HG02588 (cell line): Measurements from ENCODE around the gene SRSF4.
"Not testable (repeated sequence)": the region's sequence is repeated elsewhere in the genome, so short reads cannot be mapped to it uniquely, and the experiment has no call there.

Source experiments
- ATAC-seq: cut with Tn5 transposase; IDR thresholded peaks from one replicate; pipeline ENCODE4 v1.9.1; 2021; ENCODE audit warnings: mild to moderate bottlenecking, moderate library complexity; ENCODE audit not compliant: unreplicated experiment

The SRSF4 gene

DNA sequence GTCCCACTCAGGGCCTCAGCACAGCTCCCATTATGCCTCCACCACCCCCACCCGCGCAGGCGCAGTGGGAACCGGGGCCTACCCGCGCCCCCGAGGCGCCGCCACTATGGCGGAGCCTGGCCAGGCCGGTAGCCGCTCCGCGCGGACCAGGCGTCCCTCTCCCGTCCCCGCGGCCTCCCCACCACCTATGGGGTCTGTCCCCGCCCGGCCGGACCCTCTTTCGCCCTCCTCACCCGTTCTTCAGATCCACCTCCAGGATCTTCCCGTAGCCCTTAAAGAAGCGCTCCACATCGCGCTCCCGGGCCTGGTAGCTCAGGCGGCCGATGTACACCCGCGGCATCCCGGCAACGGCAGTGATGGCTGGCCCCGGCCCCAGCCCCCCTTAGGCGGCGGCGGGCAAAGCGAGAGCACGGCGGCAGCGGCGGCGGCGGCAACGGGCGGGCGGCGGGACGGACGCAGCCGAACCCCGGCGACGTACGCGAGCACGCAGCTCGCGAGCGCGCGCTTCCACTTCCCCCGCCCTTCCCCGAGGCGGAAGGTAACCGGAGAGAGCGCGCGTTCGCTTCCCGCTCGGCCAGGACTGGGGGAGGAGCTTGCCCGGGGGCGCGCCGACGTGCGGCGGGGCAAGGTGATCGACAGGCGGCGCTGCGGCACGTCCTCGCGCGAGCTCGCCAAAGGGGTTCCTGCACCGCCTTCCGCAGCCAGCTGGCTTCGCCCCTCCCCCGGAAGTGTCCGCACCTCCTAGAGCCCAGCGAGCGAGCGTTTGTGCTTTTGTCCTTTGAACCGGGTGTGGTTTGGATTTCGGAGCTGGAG is at the start of gene SRSF4:
SRSF4 (minus strand) TSS at position 488 of the 813 bp plus-strand sequence; CDS start at position 340, 148 bp downstream.
- ATAC-seq, result peak; percentile 78

DNA sequence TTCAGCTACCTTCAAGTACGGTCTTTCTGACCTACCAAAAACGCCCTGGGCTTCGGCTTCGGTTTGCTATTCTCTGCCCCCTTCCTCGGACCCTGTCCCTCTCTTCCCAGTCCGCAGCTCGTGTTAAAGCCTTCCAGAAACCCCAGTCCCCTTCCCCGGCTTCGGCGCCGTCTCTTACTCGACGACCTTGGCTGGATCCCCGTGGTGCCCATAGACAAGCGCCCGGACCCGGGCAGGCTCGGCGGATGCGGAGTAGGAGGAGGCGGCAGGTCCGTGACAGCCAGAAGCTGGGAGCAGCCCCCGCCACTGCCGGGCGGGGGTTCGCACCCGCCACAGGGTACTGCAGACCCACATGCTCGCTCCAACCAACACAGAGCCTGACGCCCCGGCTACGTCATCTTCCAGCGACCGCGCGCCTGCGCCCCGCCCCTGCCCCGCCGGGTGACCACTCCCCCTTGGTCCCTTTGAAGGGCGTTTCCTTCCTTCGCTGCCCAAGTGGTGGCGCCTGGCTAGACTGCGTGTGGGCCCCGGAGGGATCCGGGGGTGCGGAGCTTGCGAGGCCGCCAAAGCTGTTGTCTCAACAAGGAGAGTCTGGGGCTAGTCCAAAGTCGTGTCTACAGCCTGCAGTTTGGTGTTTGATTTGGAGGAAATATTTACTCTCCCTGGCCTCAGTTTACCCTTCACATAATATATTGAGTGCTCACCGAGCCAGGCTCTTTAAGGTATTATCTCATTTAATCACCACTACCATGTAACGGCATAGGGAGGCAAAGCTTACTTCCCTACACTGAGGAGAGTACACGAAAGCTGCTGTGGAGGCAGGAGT is 49.1 kb upstream of the SRSF4 start, which contains the start of gene MECR:
MECR (minus strand) TSS at position 382 of the 826 bp plus-strand sequence; CDS start at position 354, 28 bp downstream.
- peak; percentile 86 for ATAC-seq

DNA sequence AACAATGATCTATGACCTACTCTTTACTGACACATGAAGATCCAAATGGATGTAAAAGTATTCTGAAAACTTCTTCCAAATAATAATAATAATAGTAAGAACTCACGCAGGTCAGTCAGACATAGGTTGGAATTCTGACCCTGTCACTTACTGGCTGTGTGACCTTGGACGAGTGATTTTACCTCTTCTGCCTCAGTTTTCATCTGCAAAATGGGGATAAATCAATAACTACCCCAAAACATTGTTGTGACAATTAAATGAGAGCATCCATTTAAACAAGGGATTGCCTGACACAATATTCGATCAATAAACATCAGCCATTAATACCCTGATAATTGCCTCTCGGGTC is 48.5 kb upstream of the SRSF4 start:
- no peak for ATAC-seq

DNA sequence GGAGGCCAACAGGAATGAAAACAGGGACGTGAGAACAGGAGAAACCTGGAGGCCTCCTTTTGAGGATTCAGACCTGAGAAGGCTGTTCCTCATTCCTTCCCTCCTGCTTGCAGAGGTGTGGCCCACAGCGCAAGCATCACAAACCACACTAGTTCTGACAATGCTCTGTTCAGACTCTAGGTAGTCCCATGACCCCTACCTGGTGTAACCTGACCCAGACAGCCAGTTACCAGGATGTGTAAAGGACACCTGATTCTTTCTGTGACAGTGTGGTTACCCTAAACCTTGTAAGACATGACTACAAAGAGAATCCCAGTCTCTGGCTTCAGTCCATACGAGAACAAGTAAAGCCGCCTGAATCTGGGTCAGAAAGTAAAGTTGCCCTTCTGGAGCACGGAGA is 45.8 kb upstream of the SRSF4 start:
- ATAC-seq, result no peak

DNA sequence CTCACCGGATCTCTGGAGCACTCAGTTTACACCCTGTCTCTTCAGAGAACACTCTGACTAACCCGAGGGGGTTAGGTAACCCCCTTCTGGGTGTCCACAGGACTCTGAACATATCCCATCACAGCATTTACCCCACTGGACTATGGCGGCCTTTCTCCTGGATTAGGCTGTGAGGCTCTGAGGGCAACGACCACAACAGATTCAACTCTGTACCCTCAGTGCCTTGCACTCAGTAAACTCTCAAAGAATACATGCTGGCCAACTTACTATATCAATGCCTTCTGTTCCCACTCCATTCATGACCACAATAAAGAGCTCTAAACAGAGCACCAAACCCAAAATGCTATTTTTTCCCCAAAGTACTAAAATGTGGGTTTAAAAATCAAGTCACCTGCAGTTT is 43.7 kb upstream of the SRSF4 start:
- ATAC-seq, result no peak

DNA sequence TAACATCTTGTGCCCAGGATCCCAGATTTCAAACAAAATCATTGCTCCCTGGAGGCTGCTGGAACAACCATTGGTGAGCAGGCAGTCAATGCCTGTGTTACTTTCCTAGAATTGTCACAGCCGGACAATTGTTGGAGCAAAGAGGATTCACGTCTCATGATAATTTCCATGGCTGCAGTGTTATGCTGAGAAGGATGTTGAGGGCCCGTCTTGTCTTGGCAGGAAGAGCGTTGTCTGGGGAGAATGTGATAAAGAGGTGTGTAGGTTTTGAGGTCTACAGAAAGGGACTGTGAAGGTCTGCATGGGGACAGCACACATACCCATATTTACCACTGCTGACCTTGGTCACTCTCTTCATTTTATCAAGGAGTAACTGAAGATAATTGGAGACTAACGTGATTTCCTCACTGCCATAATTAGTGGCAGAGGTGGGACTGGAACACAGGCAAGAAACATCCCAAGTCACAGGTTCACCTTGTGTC is 42.7 kb upstream of the SRSF4 start:
- ATAC-seq, result no peak

DNA sequence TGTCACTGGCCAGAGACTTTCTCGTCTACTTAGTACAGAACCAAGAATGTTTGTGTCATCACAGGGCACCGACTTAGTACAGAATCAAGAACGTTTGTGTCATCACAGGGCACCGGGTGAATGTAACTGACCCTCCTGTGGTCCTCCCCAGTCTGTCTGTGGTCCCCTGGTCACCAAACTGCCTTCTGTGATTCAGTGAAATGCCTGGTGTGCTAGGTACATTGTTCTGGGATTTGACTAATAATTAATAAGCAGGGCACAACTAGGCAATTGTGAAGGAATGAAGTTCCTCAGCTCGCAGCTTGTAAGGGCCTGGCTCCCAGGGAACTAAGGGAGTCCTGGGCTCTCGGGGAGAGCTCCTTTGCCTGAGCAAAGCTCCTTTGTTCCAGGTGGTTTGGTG is 41.8 kb upstream of the SRSF4 start:
- ATAC-seq, result no peak

DNA sequence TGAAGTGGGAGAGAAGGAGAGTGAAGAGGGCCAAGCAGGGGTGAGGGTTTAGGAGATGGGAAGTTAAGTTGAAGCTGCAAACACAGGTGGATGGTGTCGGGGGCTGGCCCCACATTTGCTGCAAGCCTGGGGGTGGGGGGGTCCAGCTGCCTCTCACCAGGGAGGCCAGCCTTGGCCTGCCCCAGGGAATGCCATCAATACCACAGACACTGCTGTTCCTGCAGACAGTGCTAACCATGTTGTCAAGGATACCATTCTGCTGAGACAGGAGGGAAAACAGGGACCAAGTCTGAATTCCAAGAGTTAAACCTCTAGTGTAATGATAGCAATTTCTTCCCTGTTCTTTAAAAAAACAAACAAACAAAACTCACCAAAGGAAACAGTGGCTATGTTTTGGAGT is 41.0 kb upstream of the SRSF4 start:
- no peak for ATAC-seq

DNA sequence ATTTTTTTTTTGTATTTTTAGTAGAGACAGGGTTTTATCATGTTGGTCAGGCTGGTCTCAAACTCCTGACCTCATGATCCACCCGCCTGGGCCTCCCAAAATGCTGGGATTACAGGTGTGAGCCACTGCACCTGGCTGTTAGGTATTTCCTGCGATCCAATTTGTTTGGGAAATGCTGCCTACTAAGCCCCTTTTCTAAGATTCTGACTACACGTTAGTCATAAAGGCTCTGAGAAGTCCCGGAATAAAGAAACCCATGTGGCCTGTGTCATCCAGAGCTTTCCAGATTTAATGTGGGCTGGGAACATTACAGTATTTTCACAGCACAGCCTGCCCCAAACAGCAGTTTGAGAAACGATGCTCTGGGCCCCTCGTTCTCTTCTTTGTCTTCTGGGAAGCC is 40.6 kb upstream of the SRSF4 start:
- ATAC-seq, result not testable (repeated sequence)

DNA sequence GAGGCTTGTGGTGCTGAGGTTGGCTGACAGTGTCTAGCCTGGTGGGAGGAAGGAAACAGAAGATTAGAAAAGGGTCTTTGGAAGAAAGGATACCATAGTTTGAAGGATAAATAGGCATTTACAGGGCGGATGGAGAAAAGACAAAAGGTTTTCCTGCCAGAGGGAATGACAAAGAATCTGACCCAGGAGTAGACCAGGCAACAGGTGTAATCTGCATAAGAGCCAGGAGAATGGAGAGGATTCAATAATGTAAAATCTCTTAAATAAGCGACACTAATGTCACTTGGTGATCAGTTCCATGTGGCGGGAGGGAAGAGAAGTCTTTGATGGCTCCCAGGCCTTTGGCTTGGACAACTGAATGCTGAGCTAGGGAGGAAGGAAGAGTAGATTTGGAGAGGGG is 39.6 kb upstream of the SRSF4 start:
- no peak for ATAC-seq

DNA sequence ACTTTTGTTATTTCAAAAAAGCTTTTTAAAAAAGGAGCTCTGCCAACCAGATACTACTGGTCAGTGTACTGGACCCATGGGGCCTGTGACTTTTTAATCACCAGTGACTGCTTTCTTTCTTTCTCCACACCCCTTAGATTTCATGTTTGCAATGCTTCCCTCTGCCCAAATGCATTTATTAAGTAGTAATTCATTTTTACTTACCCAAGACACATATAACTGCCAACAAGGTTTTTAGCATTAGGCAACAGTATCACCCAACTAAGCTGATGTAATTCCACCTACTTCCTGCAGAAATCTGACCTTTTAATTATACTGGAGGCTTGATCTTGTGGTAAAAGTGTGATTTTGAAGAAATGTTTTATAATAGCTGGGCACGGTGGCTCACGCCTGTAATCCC is 36.5 kb upstream of the SRSF4 start:
- ATAC-seq, result no peak

DNA sequence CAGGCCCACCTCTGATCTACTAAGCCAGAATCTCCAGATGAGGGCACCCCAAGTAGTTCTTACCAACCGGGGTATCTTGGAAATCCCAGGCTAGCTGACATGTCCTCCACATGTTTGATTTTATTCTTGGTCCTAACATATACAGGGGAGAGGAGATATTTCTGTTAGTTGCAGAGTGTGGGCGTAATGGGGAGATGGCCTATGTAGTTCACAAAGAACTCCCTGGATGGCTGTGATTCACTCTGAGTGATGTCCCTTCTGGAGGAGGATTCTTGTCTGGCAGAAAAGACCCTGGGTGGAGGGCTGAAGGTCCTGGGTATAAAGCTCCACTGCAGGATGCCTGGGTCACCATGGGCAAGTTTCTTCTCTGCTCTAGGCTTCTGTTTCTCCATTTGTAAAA is 35.9 kb upstream of the SRSF4 start:
- no peak for ATAC-seq

DNA sequence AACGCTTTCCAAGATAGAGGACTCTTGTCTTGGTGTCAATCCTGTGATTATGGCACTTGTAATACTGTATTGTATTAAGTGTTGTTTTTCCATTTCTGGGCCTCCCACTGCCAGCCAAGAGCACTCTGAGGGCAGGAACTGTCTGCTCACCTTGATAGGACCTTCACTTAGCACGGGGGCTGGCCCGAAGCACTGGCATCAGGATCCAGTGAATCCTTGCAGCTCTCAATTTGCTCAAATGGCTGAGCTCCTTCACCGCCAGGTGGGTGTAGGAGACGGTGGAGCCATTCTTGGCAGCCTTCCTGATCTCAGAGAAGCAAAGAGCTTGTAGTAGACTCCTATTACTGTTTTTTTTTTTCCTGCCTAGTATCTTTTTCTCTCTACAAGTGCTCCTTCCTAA is 31.4 kb upstream of the SRSF4 start:
- ATAC-seq, result no peak

DNA sequence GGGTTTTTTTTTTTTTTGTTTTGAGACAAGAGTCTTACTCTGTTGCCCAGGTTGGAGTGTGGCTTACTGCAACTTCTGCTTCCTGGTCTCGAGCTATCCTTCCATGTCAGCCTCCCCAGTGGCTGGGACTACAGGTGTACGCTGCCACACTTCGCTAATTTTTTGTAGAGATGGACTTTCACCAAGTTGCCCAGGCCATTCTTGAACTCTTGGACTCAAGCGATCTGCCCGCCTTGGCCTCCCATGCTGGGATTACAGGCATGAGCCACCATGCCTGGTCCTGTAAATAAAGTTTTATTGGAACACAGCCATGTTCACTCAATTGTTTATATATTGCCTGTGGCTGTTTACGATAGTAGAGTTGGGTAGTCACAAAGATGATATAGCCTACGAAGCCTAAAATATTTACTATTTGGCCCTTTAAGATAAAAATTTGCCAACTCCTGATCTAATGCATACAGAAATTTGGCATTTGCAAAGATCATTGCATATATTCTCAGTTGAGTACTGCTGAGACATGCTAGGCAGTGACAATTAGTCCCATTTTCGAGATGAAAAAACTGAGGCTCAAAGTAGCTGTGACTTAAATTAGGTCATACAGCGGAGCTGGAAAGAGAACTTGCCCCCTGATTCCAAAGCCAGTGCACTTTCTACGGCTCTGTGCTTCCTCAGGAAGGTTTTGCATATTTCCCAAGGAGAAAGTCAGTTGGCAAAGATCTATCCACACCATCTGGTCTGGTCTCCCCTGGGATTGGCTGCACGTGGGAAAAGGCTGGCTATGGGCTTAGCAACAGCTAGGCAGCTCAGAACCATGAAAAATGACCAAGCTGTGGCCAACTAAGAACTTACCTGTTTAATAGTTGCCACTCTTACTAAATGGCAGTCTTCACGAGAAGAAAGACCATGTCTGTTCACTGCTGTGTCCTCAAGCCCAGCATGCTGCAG is 29.7 kb upstream of the SRSF4 start:
- ATAC-seq, result no peak

DNA sequence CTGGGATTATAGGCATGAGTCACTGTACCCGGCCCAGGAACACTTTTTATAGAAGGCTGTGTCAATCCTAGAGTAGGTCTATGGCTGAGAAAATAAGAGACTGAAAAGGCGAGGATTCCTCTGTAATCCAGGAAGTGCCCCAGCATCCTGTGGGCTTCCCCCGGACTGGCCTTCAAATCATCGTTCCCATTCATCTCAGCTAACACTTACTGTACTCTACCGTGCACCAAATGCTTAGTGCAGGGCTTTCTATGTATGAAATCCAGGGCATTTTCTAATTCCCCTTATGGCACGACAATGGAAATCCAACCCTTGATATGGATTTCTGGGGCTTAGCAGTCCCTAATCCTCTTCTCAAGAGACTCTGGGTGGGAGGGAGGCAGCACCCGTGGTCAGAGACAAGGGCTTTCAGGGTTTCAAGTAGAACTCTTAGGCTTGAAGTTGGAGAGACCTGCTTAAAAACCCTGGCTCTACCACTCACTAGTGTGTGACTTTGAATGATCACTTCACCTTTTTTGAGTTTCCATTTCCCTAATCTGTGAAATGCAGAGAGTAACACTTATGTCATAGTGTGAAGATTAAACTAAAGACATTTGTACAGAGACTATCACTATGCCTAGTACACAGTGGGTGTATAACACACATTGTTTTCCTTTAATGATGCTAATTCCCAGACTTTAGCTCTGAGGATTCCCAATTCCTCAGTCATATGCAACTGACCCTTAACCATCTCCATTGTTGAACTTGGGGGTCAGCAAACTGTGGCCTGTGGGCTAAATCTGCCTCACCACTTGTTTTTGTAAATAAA is 28.8 kb upstream of the SRSF4 start:
- ATAC-seq, result no peak

DNA sequence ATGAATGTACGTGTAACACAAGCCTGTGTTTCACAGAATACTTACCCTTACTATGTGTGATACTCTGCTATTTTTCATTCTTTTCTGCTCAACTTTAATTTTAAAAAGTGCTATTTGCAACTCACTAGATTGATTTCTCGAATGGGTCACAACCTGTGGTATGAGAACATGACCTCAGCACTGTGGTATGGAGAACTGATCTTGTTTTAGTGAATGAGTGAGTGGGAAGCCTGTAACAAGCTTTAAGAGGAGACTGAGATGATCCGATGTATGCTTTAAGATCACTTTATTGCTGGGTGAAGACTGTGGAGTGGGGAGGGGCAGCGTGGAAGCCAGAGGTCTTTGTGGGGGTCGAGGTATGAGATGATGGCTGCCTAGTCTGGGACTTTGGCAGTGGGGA is 27.5 kb upstream of the SRSF4 start:
- ATAC-seq, result no peak

DNA sequence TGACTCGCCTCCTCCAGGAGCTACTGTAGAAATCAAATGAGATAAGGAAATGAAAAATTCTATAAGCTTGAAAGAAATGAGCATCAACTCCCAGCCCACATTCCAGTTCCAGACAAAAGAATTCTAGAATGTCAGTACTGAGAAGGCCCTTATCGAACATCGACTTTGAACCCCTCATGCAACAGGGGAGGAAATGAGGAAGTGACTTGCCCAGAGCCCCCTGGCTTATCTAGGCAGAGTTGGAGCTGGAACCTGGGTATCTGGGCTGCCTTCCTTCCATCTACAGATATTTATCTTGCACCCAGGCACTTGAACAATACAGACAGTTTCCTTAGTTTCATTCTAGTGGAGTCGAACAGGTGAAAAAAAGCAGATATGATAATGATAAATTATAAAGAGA is 26.7 kb upstream of the SRSF4 start:
- no peak for ATAC-seq

DNA sequence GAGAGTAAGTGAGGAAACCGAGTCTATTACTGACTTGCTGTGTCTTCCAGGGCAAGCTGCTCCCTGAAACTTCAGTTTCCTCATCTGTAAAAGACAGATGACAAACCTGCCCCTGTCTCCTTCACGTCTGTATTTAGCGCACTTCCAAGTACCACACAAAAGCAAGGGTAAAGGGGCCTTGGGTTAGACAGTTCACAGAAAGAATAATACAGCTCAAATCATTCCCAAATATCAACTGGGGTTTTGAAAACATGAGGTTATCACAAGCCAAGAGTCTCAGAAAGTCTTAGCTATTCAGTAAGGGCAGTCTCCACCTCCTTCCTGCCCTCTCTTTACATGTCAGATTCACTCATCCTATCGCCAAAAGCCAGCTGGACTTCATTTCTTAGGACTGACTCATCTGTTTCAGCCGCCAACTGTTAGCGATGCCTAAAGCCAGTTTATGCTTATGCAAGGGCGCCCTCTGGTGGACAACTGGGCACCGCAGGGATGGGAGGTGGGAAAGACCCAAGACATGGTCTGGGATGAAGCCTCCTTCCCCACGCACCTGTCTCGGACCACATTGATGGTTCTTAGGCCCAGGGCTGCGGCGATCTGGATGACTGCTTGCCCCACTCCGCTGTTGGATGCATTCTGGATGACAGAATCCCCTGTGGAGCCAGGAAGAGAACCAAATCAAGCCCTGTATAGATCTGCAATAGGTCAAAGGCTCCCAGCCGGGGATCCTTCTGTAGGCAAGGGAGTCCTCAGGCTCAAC is 21.1 kb upstream of the SRSF4 start:
- ATAC-seq, result peak; percentile 64

DNA sequence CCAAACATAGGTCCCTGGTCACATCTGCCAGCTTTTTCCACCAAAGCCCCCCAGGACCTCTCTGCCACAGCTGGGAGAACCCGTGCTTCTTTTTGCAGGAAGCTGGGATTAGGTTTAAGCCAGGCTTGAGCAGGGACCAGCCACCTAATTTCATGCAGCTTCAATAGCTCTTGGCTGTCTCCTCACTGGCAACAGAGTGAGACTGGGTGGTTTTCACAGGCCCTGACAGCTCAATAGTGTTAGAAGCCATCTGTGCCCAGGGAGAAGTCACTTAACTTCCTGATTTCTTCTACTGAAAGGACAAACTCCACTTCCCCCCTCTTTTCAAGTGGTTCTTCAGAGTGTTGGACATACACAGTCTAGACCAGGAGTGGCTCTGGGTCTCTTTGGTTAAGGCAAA is 20.4 kb upstream of the SRSF4 start:
- no peak for ATAC-seq
